HepG2 (cell line): ENCODE data around the gene SH3D21.

Experiments
- CTCF ChIP-seq: sonication (generic); formaldehyde crosslinking; IDR thresholded peaks from 2 replicates; pipeline ENCODE4 v1.5.0; 2020; ENCODE audit warnings: mild to moderate bottlenecking, missing genetic modification reagents, moderate library complexity
- ESRRA ChIP-seq: sonication (generic); formaldehyde crosslinking; IDR thresholded peaks from 2 replicates; pipeline ENCODE4 v1.5.1; 2020; ENCODE audit warnings: mild to moderate bottlenecking, low read depth, missing genetic modification reagents
- FOXC1 ChIP-seq: sonication (generic); formaldehyde crosslinking; IDR thresholded peaks from 2 replicates; pipeline ENCODE4 v1.8.0; 2022; ENCODE audit warnings: mild to moderate bottlenecking, missing genetic modification reagents, borderline replicate concordance
- IKZF5 ChIP-seq: IDR thresholded peaks from 2 replicates; pipeline ENCODE4 v1.6.1; 2018; ENCODE audit warnings: missing genetic modification reagents, mild to moderate bottlenecking, missing compliant biosample characterization
- MAFF ChIP-seq: IDR thresholded peaks from 2 replicates; pipeline ENCODE4 v1.6.1; 2011; ENCODE audit warnings: low read depth, low read length, improper control_type of control experiment
- PRDM15 ChIP-seq: sonication (generic); formaldehyde crosslinking; IDR thresholded peaks from 2 replicates; pipeline ENCODE4 v1.4.0; 2020; ENCODE audit warnings: missing genetic modification reagents
- PREB ChIP-seq: sonication (generic); formaldehyde crosslinking; IDR thresholded peaks from 2 replicates; pipeline ENCODE4 v1.4.0; 2020; ENCODE audit warnings: missing genetic modification reagents
- SIN3A ChIP-seq: IDR thresholded peaks from 2 replicates; pipeline ENCODE4 v1.6.1; 2011; ENCODE audit warnings: low read depth, mild to moderate bottlenecking, control low read depth, low read length, borderline replicate concordance
- TRIM24 ChIP-seq: sonication (generic); formaldehyde crosslinking; IDR thresholded peaks from 2 replicates; pipeline ENCODE4 v1.8.0; 2022; ENCODE audit warnings: mild to moderate bottlenecking, missing genetic modification reagents
- ZBTB21 ChIP-seq: sonication (generic); formaldehyde crosslinking; IDR thresholded peaks from 2 replicates; pipeline ENCODE4 v1.4.0; 2020; ENCODE audit warnings: missing genetic modification reagents

- no peak for TF ChIP-seq CTCF
- TF ChIP-seq MAFF, result no peak
- no peak for TF ChIP-seq ZBTB21
- TF ChIP-seq PRDM15, result no peak
- no peak for TF ChIP-seq PREB (CRISPR knock-in tag)
- TF ChIP-seq TRIM24 (CRISPR knock-in tag), result no peak
- TF ChIP-seq ESRRA (CRISPR knock-in tag), result no peak
- TF ChIP-seq SIN3A, result no peak
- no peak for TF ChIP-seq IKZF5 (CRISPR knock-in tag)
- TF ChIP-seq FOXC1 (CRISPR knock-in tag), result no peak
Measured at GRCh38 chr1:36330940-36331339, 24.8 kb downstream of the SH3D21 start.
